Endothelial cell of umbilical vein (primary cell): Measurements from ENCODE around the gene COX7A2L. TPM values are rescaled to one million over a fixed set of nuclear protein-coding genes. Genes with fewer than 3 reads are reported as not detected.

Experiments
- BruUV-seq: library from RNA; stranded (reverse); fragments of 400-500 nt; replicated peaks from 2 replicates; lab custom pipeline; 2021; lab: Mats Ljungman, UMichigan
- CTCF ChIA-PET: fragments of 300-600, 350-600 bp; sonication (Branson Sonifier 250); formaldehyde crosslinking; loops from one replicate; lab custom pipeline; 2021; ENCODE audit warnings: antibody characterized with exemption, inconsistent platforms; lab: Charles Lee
- POLR2A ChIA-PET: fragments of 300-600, 350-600 bp; sonication (Branson Sonifier 250); formaldehyde crosslinking; loops from one replicate; lab custom pipeline; 2021; ENCODE audit warnings: antibody characterized with exemption, inconsistent platforms; lab: Charles Lee
- DNase-seq: peaks from one replicate; pipeline ENCODE4 v3.0.0-alpha.2; 2011; ENCODE audit warnings: low read depth, low spot score
- FAIRE-seq: peaks from 2 replicates; lab custom pipeline; 2011; peaks lifted over from hg19 to GRCh38; lab: Jason Lieb, UNC
- H2AFZ ChIP-seq: 2 replicates; pipeline ENCODE4 v1.6.0; 2012; ENCODE audit warnings: low read depth, low read length, control low read depth, inconsistent platforms
- H3K27ac ChIP-seq: 2 replicates; pipeline ENCODE4 v1.5.1; 2011; ENCODE audit warnings: low read depth, mild to moderate bottlenecking, control low read depth, low read length, moderate library complexity; ENCODE audit not compliant: insufficient read depth
- H3K27me3 ChIP-seq, 2 experiments: 2 replicates each; pipeline versions ENCODE4 v1.6.0 to v1.6.1; 2011; ENCODE audit warnings: low read length in 2 of 2, mixed read lengths in 1 of 2; ENCODE audit not compliant: control insufficient read depth in 2 of 2, insufficient read depth in 2 of 2
- H3K36me3 ChIP-seq, 2 experiments: 2 replicates in 1 of 2; 3 replicates in 1 of 2; pipeline ENCODE4 v1.5.1; 2011; ENCODE audit warnings: low read length in 2 of 2, mild to moderate bottlenecking in 1 of 2, moderate library complexity in 1 of 2; ENCODE audit not compliant: control insufficient read depth in 2 of 2, insufficient read depth in 2 of 2; ENCODE audit errors: extremely low read depth in 1 of 2
- H3K4me1 ChIP-seq: 3 replicates; pipeline ENCODE4 v1.5.1; 2011; ENCODE audit warnings: mild to moderate bottlenecking, low read length; ENCODE audit not compliant: control insufficient read depth, insufficient read depth; ENCODE audit errors: extremely low read depth
- H3K4me2 ChIP-seq: 2 replicates; pipeline ENCODE4 v1.6.1; 2011; ENCODE audit warnings: low read length, control low read depth, mixed read lengths; ENCODE audit not compliant: insufficient read depth
- H3K4me3 ChIP-seq, 3 experiments: fragments of 200-600 bp in 1 of 3; sonication (generic), shearing (Covaris generic) in 1 of 3; replicated peaks in 1 of 3; 2 replicates each; pipeline ENCODE4 v1.5.1; 2011 to 2016; ENCODE audit warnings: control low read depth in 3 of 3, low read length in 3 of 3, mild to moderate bottlenecking in 2 of 3, inconsistent platforms in 1 of 3, low read depth in 1 of 3, moderate library complexity in 1 of 3; ENCODE audit not compliant: insufficient read depth in 1 of 3
- H3K79me2 ChIP-seq: 2 replicates; pipeline ENCODE4 v1.6.0; 2012; ENCODE audit warnings: low read length, inconsistent platforms; ENCODE audit not compliant: control insufficient read depth, insufficient read depth
- H3K9ac ChIP-seq: replicated peaks from 2 replicates; pipeline ENCODE3; 2011; ENCODE audit warnings: low read length, control low read depth; ENCODE audit not compliant: insufficient read depth; ENCODE audit errors: extremely low read depth
- H3K9me1 ChIP-seq: replicated peaks from 3 replicates; pipeline ENCODE4 v1.6.0; 2011; ENCODE audit warnings: mild to moderate bottlenecking, low read length; ENCODE audit not compliant: control insufficient read depth, insufficient read depth; ENCODE audit errors: extremely low read depth
- H3K9me3 ChIP-seq: replicated peaks from 2 replicates; pipeline ENCODE4 v1.5.1; 2012; ENCODE audit warnings: low read length, inconsistent platforms; ENCODE audit not compliant: control insufficient read depth, insufficient read depth
- H4K20me1 ChIP-seq: replicated peaks from 2 replicates; pipeline ENCODE3; 2011; ENCODE audit warnings: mild to moderate bottlenecking, low read length; ENCODE audit not compliant: control insufficient read depth, insufficient read depth; ENCODE audit errors: extremely low read depth
- EZH2 ChIP-seq: IDR thresholded peaks from 2 replicates; pipeline ENCODE4 v1.6.1; 2012; ENCODE audit warnings: borderline replicate concordance, low read depth, mild to moderate bottlenecking, moderate library complexity, low read length, inconsistent platforms; ENCODE audit not compliant: severe bottlenecking
- FOS ChIP-seq: IDR thresholded peaks from 2 replicates; pipeline ENCODE4 v1.6.1; 2011; ENCODE audit warnings: mild to moderate bottlenecking, low read length, moderate library complexity, borderline replicate concordance; ENCODE audit not compliant: insufficient read depth
- GATA2 ChIP-seq: IDR thresholded peaks from 2 replicates; pipeline ENCODE4 v1.7.0; 2011; ENCODE audit warnings: low read depth, mild to moderate bottlenecking, moderate library complexity, mixed read lengths, low read length; ENCODE audit not compliant: insufficient read length, insufficient read depth
- JUN ChIP-seq: IDR thresholded peaks from 2 replicates; pipeline ENCODE4 v1.6.1; 2011; ENCODE audit warnings: borderline replicate concordance, low read depth; ENCODE audit not compliant: insufficient read length, insufficient read depth
- MAX ChIP-seq: IDR thresholded peaks from 2 replicates; pipeline ENCODE4 v1.6.1; 2011; ENCODE audit not compliant: insufficient read depth, insufficient read length
- MYC ChIP-seq: IDR thresholded peaks from one replicate; pipeline ENCODE4 v1.6.1; 2011; ENCODE audit warnings: mild to moderate bottlenecking, low read depth, low read length
- POLR2A ChIP-seq: IDR thresholded peaks from 2 replicates; pipeline ENCODE4 v1.6.1; 2012; ENCODE audit warnings: low read depth, mild to moderate bottlenecking, control low read depth, low read length
- POLR2AphosphoS5 ChIP-seq: IDR thresholded peaks from 2 replicates; pipeline ENCODE4 v1.6.1; 2012; ENCODE audit warnings: low read depth, mild to moderate bottlenecking, control low read depth, low read length, moderate library complexity; ENCODE audit not compliant: insufficient read depth
- dilution Hi-C: fragments of 300-500 bp; cut with MboI; formaldehyde crosslinking; loops from one replicate; pipeline ENCODE4 v1.15.0; 2019; ENCODE audit warnings: low sequenced_read_pairs; ENCODE audit not compliant: extremely low pct_ligation_motif_present
- intact Hi-C: fragments of 100-400 bp; cut with micrococcal nuclease; formaldehyde crosslinking; loops from one replicate; pipeline ENCODE4 v1.10.0; 2022
- polyA plus RNA-seq, 4 experiments: library from polyadenylated mRNA; depleted of rRNA in 3 of 4; stranded (reverse) in 3 of 4; unstranded in 1 of 4; fragments of >200 nt; gene quantifications; 2 replicates each; pipeline versions ENCODE4 v1.2.1 to v1.2.3, GENCODE V29; 2011 to 2012; ENCODE audit warnings: missing spikeins in 1 of 4
- total RNA-seq: library from RNA; stranded (reverse); gene quantifications from 2 replicates; pipeline ENCODE4 v1.2.3, GENCODE V29; 2021
- TF ChIP-seq, protein P1 (sequence below), 2 donors: IDR thresholded peaks; 1 replicate in 1 of 2; 2 replicates in 1 of 2; pipeline ENCODE4 v1.5.1; 2011; ENCODE audit warnings: low read length in 2 of 2, mild to moderate bottlenecking in 2 of 2, moderate library complexity in 2 of 2, control low read depth in 1 of 2, inconsistent platforms in 1 of 2, low read depth in 1 of 2; ENCODE audit not compliant: insufficient read depth in 1 of 2; ENCODE audit errors: extremely low read depth in 1 of 2

The COX7A2L gene
- total and polyA plus RNA-seq, 2 donors (not counting 3 experiments of a cell fraction or from before 2014, with no cell fraction given): 94.2 to 119 TPM

DNA sequence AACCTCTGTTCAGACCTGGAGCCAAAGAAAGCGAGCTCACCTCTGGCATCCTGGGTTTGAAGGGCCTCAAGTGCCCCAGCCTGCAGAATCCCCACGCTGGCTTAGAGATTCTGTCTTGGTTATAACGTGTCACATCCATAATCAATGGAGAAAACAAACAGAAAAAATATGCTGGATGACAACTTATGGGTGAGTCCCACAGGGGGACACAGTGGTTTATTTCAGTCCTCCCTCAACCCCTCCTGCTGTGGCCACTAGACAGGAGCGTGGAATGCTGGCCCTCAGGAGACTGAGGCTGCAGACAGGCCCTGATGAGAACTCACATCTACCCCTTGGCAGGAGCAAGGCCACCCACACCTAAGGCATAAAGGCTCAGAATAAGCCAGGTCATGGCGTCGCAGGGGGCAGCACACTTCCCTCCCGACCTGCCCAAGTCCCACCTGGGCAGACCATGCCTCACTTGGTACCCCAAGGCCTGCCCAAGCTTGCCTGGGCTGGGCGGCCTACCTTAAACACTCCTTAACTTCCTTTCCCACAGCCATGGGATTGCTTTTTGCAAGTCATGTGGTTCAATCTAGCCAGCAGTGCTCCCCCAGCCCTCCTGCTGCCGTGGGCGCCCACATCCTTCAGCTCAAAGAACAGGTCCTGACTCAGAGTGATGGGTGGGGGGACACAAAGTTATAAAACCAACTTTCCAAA lies 19.9 kb downstream of the COX7A2L start:
- Histone ChIP-seq H3K9me1 (no peaks in the 10 kb centered on the region), H3K79me2 (peaks cover 2% of the 10 kb centered on the region), H3K36me3 (peaks cover 2 to 9% of the 10 kb centered on the region in 2 experiments), H3K4me1 (peaks cover 17% of the 10 kb centered on the region), H3K27ac (no peak overlapping the region), H4K20me1 (no peaks in the 10 kb centered on the region), H2AFZ (no peak overlapping the region), H3K4me2 (no peak overlapping the region), H3K4me3 (no peak overlapping the region), H3K27me3 (no peaks in the 10 kb centered on the region), H3K9me3 (no peaks in the 10 kb centered on the region), H3K9ac (no peak overlapping the region)
- dilution Hi-C loops (no loop called here), intact Hi-C loops (no loop called here)
- no peak for DNase-seq
- ChIA-PET POLR2A (no interaction called here), CTCF (interaction anchor here (1.3 kb wide), 1 partner anchor 13 kb away, joined by 3 read pairs; no protein-coding TSS in a partner anchor)
- FAIRE-seq: no peak
- no peak for TF ChIP-seq FOS
- TF ChIP-seq, protein P1, sequence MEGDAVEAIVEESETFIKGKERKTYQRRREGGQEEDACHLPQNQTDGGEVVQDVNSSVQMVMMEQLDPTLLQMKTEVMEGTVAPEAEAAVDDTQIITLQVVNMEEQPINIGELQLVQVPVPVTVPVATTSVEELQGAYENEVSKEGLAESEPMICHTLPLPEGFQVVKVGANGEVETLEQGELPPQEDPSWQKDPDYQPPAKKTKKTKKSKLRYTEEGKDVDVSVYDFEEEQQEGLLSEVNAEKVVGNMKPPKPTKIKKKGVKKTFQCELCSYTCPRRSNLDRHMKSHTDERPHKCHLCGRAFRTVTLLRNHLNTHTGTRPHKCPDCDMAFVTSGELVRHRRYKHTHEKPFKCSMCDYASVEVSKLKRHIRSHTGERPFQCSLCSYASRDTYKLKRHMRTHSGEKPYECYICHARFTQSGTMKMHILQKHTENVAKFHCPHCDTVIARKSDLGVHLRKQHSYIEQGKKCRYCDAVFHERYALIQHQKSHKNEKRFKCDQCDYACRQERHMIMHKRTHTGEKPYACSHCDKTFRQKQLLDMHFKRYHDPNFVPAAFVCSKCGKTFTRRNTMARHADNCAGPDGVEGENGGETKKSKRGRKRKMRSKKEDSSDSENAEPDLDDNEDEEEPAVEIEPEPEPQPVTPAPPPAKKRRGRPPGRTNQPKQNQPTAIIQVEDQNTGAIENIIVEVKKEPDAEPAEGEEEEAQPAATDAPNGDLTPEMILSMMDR (IDR thresholded peaks at IDR 0.05; ENCODE audit: extremely low read depth in 1 of 2, insufficient read depth in 1 of 2, low read depth in 1 of 2, low read length in 2 of 2): no peak
- no peak for TF ChIP-seq JUN
- TF ChIP-seq POLR2A: no peak
- TF ChIP-seq GATA2: no peak
- TF ChIP-seq MYC: no peak
- TF ChIP-seq POLR2AphosphoS5: no peak
- no peak for TF ChIP-seq MAX
- TF ChIP-seq EZH2: no peak
- no TSS peak for BruUV-seq
